ENCODE measurements around the gene DIS3L2. TPM values are rescaled to one million over a fixed set of nuclear protein-coding genes. Genes with fewer than 3 reads are reported as not detected.

DIS3L2 gene
- total RNA-seq, 2 experiments from 2014 or later = 20.2 to 20.6 TPM

DNA sequence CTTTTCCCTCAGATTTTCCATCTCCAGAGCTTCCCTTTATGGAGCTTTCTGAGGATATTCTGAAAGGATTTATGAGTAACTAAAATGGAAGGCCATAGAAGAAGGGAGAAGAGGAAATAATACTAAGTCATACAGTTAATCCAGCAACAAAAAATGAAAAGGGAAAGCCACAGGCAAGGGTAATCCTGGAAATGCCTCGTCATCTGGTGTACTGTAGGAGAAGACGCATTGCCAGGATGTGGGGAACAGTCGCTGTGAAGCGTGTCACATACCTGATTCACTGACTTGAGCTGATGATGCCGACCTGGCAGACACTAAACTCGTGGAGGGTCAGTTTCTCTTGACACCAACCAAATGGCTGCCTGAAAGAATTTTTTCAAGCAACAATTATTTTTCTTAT lies 382.3 kb downstream of the DIS3L2 start:
- intact Hi-C loops (cut with micrococcal nuclease; ENCODE audit: unreplicated experiment) = no loop called here
- TF ChIP-seq, protein P1, sequence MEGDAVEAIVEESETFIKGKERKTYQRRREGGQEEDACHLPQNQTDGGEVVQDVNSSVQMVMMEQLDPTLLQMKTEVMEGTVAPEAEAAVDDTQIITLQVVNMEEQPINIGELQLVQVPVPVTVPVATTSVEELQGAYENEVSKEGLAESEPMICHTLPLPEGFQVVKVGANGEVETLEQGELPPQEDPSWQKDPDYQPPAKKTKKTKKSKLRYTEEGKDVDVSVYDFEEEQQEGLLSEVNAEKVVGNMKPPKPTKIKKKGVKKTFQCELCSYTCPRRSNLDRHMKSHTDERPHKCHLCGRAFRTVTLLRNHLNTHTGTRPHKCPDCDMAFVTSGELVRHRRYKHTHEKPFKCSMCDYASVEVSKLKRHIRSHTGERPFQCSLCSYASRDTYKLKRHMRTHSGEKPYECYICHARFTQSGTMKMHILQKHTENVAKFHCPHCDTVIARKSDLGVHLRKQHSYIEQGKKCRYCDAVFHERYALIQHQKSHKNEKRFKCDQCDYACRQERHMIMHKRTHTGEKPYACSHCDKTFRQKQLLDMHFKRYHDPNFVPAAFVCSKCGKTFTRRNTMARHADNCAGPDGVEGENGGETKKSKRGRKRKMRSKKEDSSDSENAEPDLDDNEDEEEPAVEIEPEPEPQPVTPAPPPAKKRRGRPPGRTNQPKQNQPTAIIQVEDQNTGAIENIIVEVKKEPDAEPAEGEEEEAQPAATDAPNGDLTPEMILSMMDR (conservative IDR thresholded peaks at IDR 0.05; ENCODE audit: low read length) = no peak
- no peak for TF ChIP-seq EZH2phosphoT487 (IDR thresholded peaks at IDR 0.05; ENCODE audit: borderline replicate concordance, low read depth, low read length)
- Histone ChIP-seq H3K4me1 (ENCODE audit: insufficient read depth, low read length, poor library complexity, severe bottlenecking) (no peaks in the 10 kb centered on the region), H2AFZ (ENCODE audit: low read length) (no peak overlapping the region), H3K27ac (ENCODE audit: low read depth, low read length, poor library complexity, severe bottlenecking) (no peak overlapping the region), H3K9me2 (ENCODE audit: insufficient read depth, low read length) (no peaks in the 10 kb centered on the region), H3K36me3 (ENCODE audit: insufficient read depth, low read length) (no peaks in the 10 kb centered on the region), H4K20me1 (ENCODE audit: insufficient read depth, low read length) (no peaks in the 10 kb centered on the region), H3K9me3 (ENCODE audit: low read length) (no peaks in the 10 kb centered on the region), H3K4me2 (ENCODE audit: low read length) (no peak overlapping the region), H3K4me3 (ENCODE audit: low read depth, low read length, poor library complexity, severe bottlenecking) (no peak overlapping the region), H3K79me2 (ENCODE audit: insufficient read depth, low read depth, low read length) (no peaks in the 10 kb centered on the region)
- CTCF ChIA-PET (ENCODE audit: unreplicated experiment) = no interaction called here
- no TSS peak for BruUV-seq (replicated peaks)
- POLR2A ChIA-PET = interaction anchor here (0.7 kb wide), 1 partner anchor 218 kb away, joined by 3 read pairs; no protein-coding TSS in a partner anchor
- no peak for DNase-seq (ENCODE audit: low spot score)

DNA sequence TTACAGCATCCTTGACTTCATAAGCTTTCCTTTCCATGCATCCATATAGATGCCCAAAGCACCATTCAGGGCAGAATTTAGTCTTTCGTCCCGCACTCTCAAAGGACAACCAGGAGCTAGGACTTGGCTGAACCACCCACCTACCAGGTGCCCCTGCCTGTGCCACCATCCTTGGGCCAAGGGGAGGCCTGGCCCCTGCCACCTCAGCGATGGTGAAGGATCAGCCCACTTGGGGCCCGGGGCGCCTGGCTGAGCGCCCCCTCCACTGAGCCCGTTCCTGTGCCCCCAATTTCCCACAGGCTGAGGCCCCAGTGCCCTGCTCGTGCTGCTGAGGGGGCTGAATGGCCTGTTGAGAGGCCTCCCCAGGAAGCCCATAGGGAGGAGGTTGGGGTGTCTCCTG lies 383.7 kb downstream of the DIS3L2 start:
- BruUV-seq (replicated peaks) = no TSS peak
- TF ChIP-seq, protein P1 (conservative IDR thresholded peaks at IDR 0.05; ENCODE audit: low read length) = no peak
- TF ChIP-seq EZH2phosphoT487 (IDR thresholded peaks at IDR 0.05; ENCODE audit: borderline replicate concordance, low read depth, low read length) = no peak
- intact Hi-C loops (cut with micrococcal nuclease; ENCODE audit: unreplicated experiment) = no loop called here
- no peak overlapping the region for H3K27ac ChIP-seq (ENCODE audit: low read depth, low read length, poor library complexity, severe bottlenecking)
- ChIA-PET CTCF (ENCODE audit: unreplicated experiment) (interaction anchor here (0.6 kb wide), 1 partner anchor 10 kb away, joined by 3 read pairs; no protein-coding TSS in a partner anchor), POLR2A (interaction anchor here (0.7 kb wide), 1 partner anchor 1263 kb away, joined by 4 read pairs; no protein-coding TSS in a partner anchor)
- H4K20me1 ChIP-seq (ENCODE audit: insufficient read depth, low read length) = no peaks in the 10 kb centered on the region
- H3K4me2 ChIP-seq (ENCODE audit: low read length) = no peak overlapping the region
- no peak overlapping the region for H3K4me3 ChIP-seq (ENCODE audit: low read depth, low read length, poor library complexity, severe bottlenecking)
- no peaks in the 10 kb centered on the region for H3K79me2 ChIP-seq (ENCODE audit: insufficient read depth, low read depth, low read length)
- DNase-seq (ENCODE audit: low spot score) = no peak
- no peak overlapping the region for H2AFZ ChIP-seq (ENCODE audit: low read length)
- no peaks in the 10 kb centered on the region for H3K4me1 ChIP-seq (ENCODE audit: insufficient read depth, low read length, poor library complexity, severe bottlenecking)
- H3K9me3 ChIP-seq (ENCODE audit: low read length) = no peaks in the 10 kb centered on the region
- no peaks in the 10 kb centered on the region for H3K9me2 ChIP-seq (ENCODE audit: insufficient read depth, low read length)
- H3K36me3 ChIP-seq (ENCODE audit: insufficient read depth, low read length) = no peaks in the 10 kb centered on the region

DNA sequence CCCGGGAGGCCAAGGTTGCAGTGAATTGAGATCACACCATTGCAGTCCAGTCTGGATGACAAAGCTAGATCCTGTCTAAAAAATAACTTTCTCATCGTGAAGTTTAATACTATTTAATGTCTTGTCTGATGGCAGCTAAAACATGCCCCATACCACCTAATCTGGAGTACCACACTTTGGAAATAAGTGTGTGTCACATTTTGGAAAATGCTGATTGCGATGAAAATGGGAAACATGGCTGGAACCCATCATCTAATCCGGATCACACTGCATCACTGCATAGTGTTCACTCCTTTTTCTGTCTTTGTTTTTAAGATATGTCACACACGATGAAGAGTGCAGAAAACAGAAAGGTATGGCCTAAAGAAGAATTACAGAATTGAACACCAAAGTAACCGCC lies 385.9 kb downstream of the DIS3L2 start:
- BruUV-seq (replicated peaks) = no TSS peak
- no peak overlapping the region for H3K4me3 ChIP-seq (ENCODE audit: low read depth, low read length, poor library complexity, severe bottlenecking)
- H2AFZ ChIP-seq (ENCODE audit: low read length) = no peak overlapping the region
- H3K9me3 ChIP-seq (ENCODE audit: low read length) = no peaks in the 10 kb centered on the region
- no peaks in the 10 kb centered on the region for H3K79me2 ChIP-seq (ENCODE audit: insufficient read depth, low read depth, low read length)
- intact Hi-C loops (cut with micrococcal nuclease; ENCODE audit: unreplicated experiment) = no loop called here
- ChIA-PET POLR2A (no interaction called here), CTCF (ENCODE audit: unreplicated experiment) (no interaction called here)
- DNase-seq (ENCODE audit: low spot score) = no peak
- H3K36me3 ChIP-seq (ENCODE audit: insufficient read depth, low read length) = no peaks in the 10 kb centered on the region
- no peaks in the 10 kb centered on the region for H3K9me2 ChIP-seq (ENCODE audit: insufficient read depth, low read length)
- no peak overlapping the region for H3K4me2 ChIP-seq (ENCODE audit: low read length)
- no peaks in the 10 kb centered on the region for H3K4me1 ChIP-seq (ENCODE audit: insufficient read depth, low read length, poor library complexity, severe bottlenecking)
- TF ChIP-seq, protein P1 (conservative IDR thresholded peaks at IDR 0.05; ENCODE audit: low read length) = no peak
- no peak for TF ChIP-seq EZH2phosphoT487 (IDR thresholded peaks at IDR 0.05; ENCODE audit: borderline replicate concordance, low read depth, low read length)
- no peak overlapping the region for H3K27ac ChIP-seq (ENCODE audit: low read depth, low read length, poor library complexity, severe bottlenecking)
- no peaks in the 10 kb centered on the region for H4K20me1 ChIP-seq (ENCODE audit: insufficient read depth, low read length)

Data from OCI-LY7 (cell line).